GM21825 (cell line): ENCODE results near the gene SZT2.
"Not testable (repeated sequence)": the region's sequence is repeated elsewhere in the genome, so short reads cannot be mapped to it uniquely, and the experiment has no call there.

Source experiments
- ATAC-seq: cut with Tn5 transposase; IDR thresholded peaks from one replicate; pipeline ENCODE4 v1.9.1; 2021; ENCODE audit warnings: mild to moderate bottlenecking, moderate library complexity; ENCODE audit not compliant: unreplicated experiment

The SZT2 gene

DNA sequence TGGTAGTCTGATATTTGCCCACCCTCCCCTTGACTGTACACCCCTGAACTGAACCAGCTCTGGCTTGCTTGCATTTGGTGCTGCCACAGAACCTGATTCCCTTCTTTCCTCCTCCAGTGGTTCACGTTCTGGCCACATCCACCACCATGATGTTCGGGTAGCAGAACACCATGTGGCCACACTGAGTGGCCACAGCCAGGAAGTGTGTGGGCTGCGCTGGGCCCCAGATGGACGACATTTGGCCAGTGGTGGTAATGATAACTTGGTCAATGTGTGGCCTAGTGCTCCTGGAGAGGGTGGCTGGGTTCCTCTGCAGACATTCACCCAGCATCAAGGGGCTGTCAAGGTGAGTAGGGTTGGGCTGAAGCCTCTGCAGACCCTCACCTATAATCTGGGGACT is 29.1 kb upstream of the SZT2 start:
- ATAC-seq: no peak

DNA sequence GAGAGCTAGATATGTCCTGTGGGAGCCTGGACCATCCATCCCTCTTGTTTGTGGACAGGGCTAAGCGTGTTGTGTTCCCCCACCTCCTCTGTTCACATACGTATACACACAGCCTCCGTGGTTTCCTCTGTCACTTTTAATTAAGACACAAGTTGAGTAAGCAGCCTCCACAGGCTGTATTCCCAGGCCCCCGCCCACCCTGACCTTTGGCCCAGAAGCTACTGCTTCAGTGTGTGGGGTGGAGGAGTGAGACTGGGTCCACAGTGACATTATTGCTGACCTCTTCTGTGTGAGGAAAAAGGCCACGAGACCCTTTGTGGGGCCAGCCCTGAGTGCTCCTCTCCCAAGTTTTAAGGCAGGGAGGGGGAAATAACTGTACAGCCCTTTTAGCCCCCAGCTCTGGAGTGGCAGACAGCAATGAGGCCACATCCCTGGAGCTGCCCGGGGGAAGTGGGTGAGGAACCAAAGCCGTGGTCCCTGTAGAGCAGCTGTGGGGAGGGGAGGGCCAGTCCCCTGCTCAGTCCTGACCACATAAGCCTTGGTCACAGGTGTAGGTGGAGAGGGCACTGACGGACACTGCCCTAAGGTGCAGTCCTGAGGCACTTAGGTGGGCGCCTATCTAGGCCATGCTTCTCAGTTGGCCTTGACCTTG is 26.3 kb upstream of the SZT2 start:
- ATAC-seq: no peak

DNA sequence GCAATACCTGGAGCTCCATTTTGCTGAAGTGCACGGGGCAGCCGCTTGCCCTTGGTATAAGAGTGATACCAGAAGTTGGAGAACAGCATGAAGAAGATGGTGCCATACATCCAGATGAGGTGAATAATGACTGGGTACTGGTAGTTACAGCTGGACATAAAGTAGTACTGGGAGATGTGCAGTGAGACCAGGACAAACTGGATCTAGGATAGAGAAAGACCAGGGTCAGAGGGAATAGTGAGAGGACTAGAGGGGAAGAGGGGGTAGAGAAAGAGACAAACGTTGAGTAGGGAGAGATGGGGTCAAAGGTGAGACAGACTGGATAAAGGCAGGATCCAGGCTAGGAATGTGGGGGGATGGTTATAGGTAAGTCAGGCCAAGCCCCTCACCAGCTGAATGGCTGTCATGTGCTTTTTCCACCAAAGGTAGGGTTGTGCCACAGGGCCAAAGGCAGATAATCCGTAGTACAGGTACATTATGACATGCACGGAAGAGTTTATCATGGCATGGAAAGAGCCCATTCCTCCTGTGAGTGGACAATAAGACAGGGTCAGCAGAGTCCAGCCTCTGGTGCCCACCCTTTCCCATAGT is 25.7 kb upstream of the SZT2 start:
- ATAC-seq: no peak

DNA sequence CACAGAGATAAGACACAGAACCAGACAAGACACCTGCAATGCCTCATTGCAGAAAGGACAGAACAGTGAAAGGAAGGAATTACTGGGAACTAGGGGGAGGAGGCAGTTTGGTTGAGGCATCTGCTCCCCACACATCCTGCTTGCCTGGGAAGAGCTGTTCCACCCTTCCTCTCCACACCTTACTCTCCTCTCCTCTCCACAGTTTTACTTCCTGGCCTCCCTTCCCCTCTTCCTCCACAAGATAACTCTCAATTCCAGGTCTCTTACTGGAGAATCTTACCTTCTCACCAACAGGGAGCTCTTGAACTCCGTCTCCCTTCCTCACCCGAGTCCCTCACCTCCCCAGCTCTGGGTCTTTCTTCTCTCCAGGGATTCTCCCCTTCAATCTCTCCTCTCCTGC is 24.0 kb upstream of the SZT2 start:
- ATAC-seq: no peak

DNA sequence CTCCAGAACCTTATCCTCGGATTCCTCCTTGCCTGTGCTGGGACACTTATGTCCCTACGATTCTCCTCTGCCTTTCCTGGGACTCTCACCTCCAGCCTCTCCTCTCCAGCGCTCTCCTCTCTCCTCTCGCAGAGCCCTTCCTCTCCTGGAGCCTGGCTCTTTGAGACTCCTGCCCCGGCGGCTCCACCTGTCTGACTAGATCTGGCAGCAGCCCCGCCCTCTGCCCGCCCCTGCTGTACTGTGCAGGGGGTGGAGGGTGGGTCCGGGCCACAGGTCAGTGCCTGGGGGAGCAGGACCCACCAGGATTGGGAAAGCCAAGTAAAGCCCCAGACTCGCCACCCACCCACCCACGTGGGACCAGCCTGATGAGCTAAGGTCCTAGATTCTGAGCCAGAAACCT is 23.5 kb upstream of the SZT2 start:
- no peak for ATAC-seq

DNA sequence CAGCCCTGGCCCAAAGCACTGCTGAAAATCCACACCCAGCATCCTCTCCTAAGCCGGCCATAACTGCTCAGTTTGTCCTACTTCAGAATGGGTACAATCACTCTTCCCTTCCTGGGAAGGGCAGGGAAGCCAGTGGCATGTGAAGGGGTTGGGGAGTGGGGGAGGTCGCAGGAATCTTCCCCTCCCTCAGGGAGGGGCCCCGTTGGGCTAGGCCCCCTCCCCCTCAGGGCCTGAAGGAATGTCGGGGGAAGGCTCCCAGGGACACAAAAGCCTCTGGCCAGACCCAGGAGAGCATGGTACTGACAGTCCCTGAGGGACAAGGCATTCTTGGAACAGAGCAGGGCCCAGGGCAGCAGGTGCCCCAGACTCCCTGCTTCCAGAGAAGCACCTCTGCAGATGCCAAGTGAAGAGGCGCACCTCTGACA is 23.1 kb upstream of the SZT2 start:
- ATAC-seq: no peak

DNA sequence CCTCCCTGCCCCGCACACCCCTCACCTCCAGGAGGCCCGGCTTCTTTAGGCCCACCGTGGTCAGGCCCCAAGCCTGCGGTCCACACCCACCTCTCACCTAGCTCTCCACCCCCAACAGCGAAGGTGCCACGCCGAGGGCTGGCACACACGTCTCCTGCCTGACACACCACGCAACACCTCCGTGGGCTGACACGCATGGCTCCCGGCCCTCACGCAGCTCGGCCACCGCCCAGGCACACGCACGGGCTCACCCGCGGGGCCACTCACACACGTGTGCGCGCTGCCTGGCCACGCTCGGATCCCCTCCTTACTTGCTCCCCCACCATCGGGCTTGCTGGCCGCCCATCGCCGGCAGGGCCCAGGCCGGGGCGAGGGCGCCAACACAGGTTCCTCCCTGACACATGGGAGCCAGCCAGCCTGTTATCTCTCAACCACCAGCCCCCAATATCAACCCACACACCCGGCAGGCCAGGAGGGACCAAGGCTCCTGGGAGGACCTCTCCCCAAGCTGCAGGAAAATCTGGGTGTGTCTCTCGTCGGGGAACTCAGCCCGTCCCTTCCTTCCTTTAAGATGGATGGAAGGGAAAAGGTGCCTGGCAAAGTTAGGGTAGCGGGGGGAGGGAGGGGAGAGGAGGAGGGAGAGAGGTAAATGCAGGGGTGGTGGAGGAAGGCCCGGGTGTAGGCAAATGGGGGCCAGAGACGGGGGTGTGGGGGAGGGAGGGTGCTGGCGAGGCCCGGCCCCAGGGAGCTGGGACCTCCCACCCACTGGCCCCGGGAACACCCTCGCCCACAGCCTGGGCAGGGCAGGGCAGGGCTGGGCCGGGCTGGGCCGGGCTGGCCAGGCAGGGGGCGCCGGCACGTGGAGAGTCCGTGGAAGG is 22.4 kb upstream of the SZT2 start:
- peak; percentile 24 for ATAC-seq

DNA sequence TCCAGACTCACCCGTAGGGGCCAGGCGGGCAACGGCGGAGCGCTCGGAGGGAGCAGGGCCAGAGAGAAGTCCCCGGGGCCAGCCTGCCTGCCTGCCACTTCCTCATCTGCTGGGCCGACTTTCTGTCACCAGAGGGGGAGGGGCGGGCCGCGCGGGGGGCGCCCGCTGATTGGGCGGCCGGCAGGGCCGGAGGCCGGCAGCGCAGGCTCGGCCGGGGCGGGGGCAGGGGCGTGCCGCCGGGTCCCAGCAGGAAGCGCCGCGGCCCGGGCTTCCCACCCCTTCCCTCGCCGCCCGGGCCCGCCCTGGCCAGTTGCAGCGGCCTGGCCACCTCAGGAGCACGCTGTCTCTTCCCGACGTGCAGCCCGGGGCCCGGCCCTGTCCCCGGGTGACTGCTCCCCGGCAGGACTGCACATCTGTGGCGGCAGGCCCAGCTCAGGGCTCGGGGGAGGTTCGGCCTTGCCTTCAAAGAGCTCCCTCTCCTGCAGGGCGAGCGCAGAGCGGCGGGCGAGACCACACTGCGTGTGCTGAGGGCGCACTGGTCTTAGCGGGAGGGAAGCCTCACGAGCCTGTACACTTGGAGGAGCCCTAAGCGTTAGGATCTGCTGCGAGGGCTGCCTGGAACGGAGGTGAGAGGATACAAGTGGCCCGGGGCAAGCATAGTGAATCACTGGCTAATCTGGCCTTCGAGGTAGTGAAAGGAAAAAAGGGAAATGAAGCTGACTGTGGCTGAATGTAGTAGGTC is 21.6 kb upstream of the SZT2 start, which contains the start of gene ELOVL1:
ELOVL1 (minus strand) TSS at position 108 of the 742 bp plus-strand sequence. CDS start 2,402 bp downstream, outside the sequence.
- ATAC-seq: peak; percentile 68

DNA sequence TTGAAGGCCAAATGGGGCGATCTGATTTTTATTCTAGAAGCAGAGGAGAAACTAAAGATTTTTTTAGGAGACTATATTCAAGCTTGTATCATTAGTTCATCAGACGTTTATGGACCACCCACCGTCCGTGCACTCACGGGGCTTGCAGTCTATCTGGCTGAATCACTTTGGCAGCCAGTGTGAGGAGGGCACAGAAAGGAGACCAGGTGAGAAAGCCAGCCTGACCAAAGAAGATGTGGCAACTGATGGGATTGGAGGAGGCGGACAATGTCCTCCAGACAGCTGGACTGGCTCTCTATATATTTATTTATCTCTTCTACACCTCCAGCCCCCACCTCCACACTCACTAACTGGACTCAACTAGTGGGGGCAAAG is 21.1 kb upstream of the SZT2 start:
- no peak for ATAC-seq

DNA sequence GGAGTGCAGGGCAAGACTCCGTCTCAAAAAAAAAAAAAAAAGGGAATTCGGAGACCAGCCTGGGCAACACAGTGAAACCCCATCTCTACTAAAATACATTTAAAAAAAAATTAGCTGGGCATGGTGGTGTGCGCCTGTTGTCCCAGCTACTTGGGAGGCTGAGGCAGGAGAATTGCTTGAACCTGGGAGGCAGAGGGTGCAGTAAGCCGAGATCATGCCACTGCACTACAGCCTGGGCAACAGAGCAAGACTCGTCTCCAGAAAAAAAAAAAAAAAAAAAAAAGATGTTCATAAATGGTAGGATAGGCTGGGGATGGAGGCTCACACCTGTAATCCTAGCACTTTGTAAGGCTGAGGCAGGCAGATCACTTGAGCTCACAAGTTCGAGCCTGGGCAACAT is 19.9 kb upstream of the SZT2 start:
- not testable (repeated sequence) for ATAC-seq

DNA sequence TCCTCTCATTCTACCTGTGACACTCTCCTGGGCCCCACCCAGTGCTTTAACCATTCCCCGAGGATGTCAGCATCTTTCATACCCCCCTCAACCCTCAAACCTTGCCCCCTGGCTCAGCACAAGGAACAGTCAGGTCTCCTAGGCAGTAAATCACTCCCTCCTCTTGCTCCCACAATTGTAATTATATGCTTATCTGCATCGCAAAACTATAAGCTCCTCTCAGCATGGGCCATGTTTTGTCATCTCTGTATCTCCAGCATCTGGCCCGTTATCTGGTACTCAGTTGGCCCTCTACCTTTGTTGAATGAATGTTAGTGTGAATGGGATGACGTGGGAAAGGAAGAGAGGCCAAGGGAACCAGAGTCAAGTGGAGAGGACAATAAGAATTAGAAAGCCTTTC is 19.1 kb upstream of the SZT2 start:
- no peak for ATAC-seq

DNA sequence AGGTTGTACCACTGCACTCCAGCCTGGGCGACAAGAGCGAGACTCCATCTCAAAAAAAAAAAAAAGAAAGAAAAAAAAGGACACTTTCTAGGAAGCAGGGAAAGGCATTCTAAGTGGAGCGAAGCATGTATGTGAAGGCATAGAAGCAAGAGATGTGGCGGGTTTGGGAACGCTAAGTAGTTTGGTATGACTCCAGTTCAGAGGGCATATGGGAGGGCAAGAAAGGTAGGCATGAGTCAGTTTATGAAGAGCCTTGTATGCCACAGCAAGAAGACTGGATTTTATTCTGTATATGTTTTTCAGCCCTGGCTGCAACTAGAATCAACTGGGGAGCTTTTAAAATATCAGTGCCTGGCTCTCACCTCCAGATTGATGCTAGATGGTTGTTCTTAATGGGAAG is 17.5 kb upstream of the SZT2 start:
- ATAC-seq: no peak

DNA sequence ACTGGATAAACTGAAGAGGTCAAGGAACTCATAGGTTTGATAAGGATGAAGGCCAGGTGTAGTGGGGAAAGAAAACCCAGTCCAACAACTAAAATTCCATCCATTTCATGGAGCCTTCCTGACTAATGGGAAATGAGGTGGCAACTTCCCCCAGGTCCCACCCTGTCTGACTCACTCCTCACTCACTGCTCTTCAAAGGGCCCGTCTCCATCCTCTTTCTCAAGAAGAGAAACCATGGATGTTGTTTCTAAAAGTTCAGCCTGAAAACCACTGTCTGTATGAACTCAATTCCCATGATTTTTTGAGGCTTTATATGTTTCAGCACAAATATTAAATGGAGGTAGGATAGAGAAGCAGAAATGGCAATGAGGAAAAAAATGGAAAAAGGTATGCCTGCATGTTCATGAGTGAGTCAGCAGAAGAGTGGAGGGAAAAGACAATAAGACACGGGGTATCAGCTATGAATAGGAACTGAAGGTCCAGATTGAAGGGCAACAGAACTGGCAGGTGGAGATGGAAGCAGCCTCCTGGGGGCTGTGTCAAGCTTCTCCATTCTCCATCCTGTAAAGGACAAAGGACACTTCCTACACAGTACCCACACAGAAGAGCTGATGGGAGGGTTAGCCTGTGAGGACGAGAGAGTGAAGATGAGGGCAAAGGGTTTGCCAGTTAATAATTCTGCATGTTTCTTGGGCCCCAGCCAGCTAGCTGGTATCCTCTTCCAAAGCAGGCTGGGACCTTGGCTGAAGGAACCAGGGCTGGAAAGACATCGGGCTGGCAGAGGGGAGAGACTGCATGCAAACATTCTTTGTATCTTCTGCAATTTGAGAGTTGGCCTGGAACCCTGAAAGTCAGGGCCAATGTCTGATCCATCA is 16.4 kb upstream of the SZT2 start:
- no peak for ATAC-seq

DNA sequence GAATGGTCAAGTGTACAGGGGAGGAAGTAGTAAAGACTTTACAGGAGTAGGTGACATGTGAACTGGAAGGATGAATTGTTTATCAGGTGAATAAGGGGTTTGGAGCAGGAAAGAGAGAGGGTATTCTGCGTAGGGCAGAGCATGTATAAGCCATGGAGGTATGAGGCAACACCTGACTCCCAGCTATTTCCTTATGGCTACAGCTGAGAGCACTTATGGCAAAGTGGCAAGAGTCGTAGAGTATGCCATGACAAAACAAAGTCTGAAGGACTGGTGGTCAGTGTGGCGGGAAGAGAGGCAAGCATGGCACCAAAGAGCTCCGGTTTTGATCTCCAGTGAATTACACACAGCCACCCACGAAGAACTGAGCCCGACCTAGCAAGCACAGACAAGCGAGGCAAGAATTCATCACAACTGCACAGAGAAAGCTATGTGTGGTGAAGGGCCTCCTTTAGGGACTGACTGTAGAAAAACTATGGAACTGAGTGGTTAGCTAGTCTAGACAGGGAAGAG is 12.9 kb upstream of the SZT2 start:
- ATAC-seq: no peak

DNA sequence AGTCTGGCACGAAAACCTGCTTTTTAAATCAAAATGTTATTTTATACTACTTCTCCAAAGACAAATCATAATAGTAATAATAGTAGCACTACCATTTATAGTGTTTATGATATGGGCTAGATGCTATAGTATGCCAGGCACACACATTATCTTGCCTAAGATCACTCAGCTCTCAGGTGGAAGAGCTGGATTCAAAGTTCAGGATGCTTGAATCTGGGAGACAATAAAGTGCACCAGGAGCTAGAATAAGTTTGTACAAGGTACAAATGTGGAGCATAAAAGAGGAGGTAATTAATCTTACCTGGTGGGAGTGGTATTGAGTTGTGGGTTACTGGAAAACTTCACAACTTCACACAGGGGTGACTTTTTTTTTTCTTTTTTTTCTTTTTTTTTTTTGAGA is 11.9 kb upstream of the SZT2 start:
- no peak for ATAC-seq

DNA sequence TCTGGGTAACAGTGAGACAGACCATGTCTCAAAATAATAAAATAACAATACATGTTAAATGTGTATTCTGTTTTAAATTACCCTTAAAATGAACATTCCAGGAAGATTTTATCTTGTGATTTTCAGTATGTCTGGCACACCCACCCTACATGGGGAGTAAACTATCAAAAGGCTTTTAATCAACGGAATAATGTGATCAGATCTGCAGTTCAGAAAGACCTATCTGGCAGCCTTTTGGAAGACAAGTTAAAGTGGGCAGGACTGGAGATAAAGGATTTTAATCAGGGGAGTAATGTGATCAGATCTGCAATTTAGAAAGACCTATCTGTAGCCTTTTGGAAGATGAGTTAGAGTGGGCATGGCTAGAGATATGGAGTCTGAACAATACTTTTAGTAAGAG is 10.2 kb upstream of the SZT2 start:
- no peak for ATAC-seq

DNA sequence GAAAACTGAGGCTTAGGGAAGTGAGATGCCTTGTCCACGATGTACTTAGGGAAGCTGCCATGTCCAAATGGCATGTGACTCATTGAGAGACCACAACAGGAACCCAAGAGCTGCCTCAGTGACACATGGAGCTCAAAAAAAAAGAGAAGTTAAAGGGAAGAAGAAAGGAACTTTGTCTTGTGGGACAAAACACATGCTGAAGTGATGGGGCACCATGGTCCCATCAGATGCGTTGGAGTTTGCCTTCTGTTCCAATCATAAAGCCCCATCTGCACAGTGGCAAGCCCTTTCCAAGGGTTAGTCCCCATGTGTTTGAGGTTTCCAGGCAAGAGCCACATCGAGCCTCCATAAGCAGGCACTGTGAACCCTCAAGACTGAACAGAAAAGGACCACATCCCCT is 8.1 kb upstream of the SZT2 start:
- ATAC-seq: no peak

DNA sequence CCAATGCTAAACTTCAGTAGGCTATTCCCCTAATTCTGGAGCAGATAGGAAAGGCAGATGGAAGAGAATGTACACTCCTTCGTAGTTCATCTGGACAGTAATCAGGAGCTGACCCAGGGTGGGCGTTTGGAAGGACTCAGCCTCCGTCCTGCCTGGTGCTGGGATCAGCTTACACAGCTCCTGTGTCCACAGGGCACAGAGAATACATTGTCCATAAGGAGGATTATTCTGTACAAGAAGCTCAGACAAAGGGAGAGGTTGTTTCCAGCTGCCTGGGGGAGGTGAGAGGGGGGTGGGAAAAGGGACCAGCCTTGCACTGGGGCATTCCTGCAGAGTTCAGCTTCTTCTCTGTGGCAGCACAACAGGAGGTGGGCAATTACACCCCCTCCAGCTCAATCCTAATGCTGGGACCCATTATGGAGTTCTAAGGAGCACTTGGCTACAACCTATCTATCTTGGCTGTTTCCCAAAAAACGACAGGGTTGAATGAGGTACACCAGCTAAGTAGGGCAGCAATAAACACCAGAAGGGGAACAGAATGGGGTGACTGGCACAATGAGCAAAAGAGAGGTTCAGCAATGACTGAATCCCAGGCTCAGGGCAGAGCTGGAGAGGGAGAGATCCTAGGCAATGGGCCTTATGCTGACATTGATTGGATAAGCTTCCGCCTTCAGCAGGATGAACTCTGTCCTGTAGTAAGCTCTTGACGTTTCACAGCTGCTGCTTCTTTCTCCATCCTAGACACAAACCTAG is 7.5 kb upstream of the SZT2 start:
- ATAC-seq: no peak

DNA sequence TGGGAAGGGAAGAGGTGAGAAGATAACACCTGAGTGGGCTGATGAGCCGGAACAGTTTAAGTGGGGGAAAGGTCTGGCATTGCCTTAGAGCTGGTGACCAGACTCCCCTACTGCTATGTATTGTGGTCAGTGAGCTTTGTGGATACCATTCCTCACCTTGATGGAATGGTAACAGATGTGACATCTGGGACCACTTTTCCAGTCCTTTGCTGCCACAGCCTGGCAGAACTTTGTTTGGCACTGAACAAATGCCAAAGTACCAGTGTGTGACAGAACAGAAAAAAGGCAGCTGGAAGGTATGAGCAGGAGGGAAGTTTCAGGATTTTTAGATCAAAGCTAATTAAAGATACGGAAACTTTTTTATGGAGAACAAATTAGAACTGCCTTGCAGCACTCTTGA is 6.2 kb upstream of the SZT2 start:
- ATAC-seq: no peak
